ENCODE results near the gene CCDC30.

The CCDC30 gene

GRCh38 chr1:42450061-42450460 is 13.0 kb upstream of the CCDC30 start:
- H3K9ac ChIP-seq (ENCODE audit: low read length), result no peak overlapping the region
- TF ChIP-seq CTCF (IDR thresholded peaks at IDR 0.05; ENCODE audit: low read depth, low read length), result no peak
- no peak for TF ChIP-seq EZH2phosphoT487 (IDR thresholded peaks at IDR 0.05; ENCODE audit: low read depth)
- no peaks in the 10 kb centered on the region for H3K9me3 ChIP-seq (ENCODE audit: insufficient read depth, low read length)
- H4K20me1 ChIP-seq (ENCODE audit: insufficient read depth, low read length), result no peaks in the 10 kb centered on the region
- no peak overlapping the region for H2AFZ ChIP-seq (ENCODE audit: low read depth, low read length)
- H3K27me3 ChIP-seq (ENCODE audit: low read depth, low read length), result no peaks in the 10 kb centered on the region
- no peaks in the 10 kb centered on the region for H3K36me3 ChIP-seq (replicated peaks; ENCODE audit: low read depth, low read length)
- H3K79me2 ChIP-seq (ENCODE audit: low read length), result no peaks in the 10 kb centered on the region
- H3K4me1 ChIP-seq (ENCODE audit: low read length), result no peaks in the 10 kb centered on the region
- H3K27ac ChIP-seq (ENCODE audit: low read length), result no peak overlapping the region
- H3K4me3 ChIP-seq (ENCODE audit: low read length), result no peak overlapping the region
- H3K4me2 ChIP-seq (ENCODE audit: low read length), result no peak overlapping the region

- H3K4me2 ChIP-seq (ENCODE audit: low read length), result no peak overlapping the region
- H3K36me3 ChIP-seq (replicated peaks; ENCODE audit: low read depth, low read length), result peaks cover 6% of the 10 kb centered on the region
- H3K79me2 ChIP-seq (ENCODE audit: low read length), result peaks cover 16% of the 10 kb centered on the region
- no peak overlapping the region for H2AFZ ChIP-seq (ENCODE audit: low read depth, low read length)
- peaks cover 5% of the 10 kb centered on the region for H3K4me1 ChIP-seq (ENCODE audit: low read length)
- TF ChIP-seq EZH2phosphoT487 (IDR thresholded peaks at IDR 0.05; ENCODE audit: low read depth), result no peak
- no peak for TF ChIP-seq CTCF (IDR thresholded peaks at IDR 0.05; ENCODE audit: low read depth, low read length)
- H3K9ac ChIP-seq (ENCODE audit: low read length), result no peak overlapping the region
- H3K9me3 ChIP-seq (ENCODE audit: insufficient read depth, low read length), result no peaks in the 10 kb centered on the region
- no peaks in the 10 kb centered on the region for H4K20me1 ChIP-seq (ENCODE audit: insufficient read depth, low read length)
- no peaks in the 10 kb centered on the region for H3K27me3 ChIP-seq (ENCODE audit: low read depth, low read length)
- no peak overlapping the region for H3K4me3 ChIP-seq (ENCODE audit: low read length)
- no peak overlapping the region for H3K27ac ChIP-seq (ENCODE audit: low read length)
These were observed 9.7 kb upstream of the CCDC30 start for GRCh38 chr1:42453386-42453785.

GRCh38 chr1:42454403-42454802 is 8.7 kb upstream of the CCDC30 start:
- Histone ChIP-seq H3K9ac (ENCODE audit: low read length) (no peak overlapping the region), H3K36me3 (replicated peaks; ENCODE audit: low read depth, low read length) (peaks cover 12% of the 10 kb centered on the region), H3K9me3 (ENCODE audit: insufficient read depth, low read length) (no peaks in the 10 kb centered on the region), H3K79me2 (ENCODE audit: low read length) (peaks cover 16% of the 10 kb centered on the region), H3K4me2 (ENCODE audit: low read length) (no peak overlapping the region), H4K20me1 (ENCODE audit: insufficient read depth, low read length) (no peaks in the 10 kb centered on the region), H3K27ac (ENCODE audit: low read length) (no peak overlapping the region), H3K4me1 (ENCODE audit: low read length) (peaks cover 5% of the 10 kb centered on the region), H3K27me3 (ENCODE audit: low read depth, low read length) (no peaks in the 10 kb centered on the region), H2AFZ (ENCODE audit: low read depth, low read length) (no peak overlapping the region), H3K4me3 (ENCODE audit: low read length) (no peak overlapping the region)
- TF ChIP-seq CTCF (IDR thresholded peaks at IDR 0.05; ENCODE audit: low read depth, low read length) (no peak), EZH2phosphoT487 (IDR thresholded peaks at IDR 0.05; ENCODE audit: low read depth) (no peak)

- Histone ChIP-seq H3K4me2 (ENCODE audit: low read length) (peak within 1 kb of the TSS; percentile 93), H3K36me3 (replicated peaks; ENCODE audit: low read depth, low read length) (peaks cover 22% of the 10 kb centered on the region), H3K4me3 (ENCODE audit: low read length) (peak within 1 kb of the TSS; percentile 96), H2AFZ (ENCODE audit: low read depth, low read length) (peak within 1 kb of the TSS; percentile 82), H3K9me3 (ENCODE audit: insufficient read depth, low read length) (no peaks in the 10 kb centered on the region), H3K4me1 (ENCODE audit: low read length) (peaks cover 5% of the 10 kb centered on the region), H3K79me2 (ENCODE audit: low read length) (peaks cover 16% of the 10 kb centered on the region), H3K27ac (ENCODE audit: low read length) (peak within 1 kb of the TSS; percentile 66), H3K27me3 (ENCODE audit: low read depth, low read length) (no peaks in the 10 kb centered on the region), H4K20me1 (ENCODE audit: insufficient read depth, low read length) (no peaks in the 10 kb centered on the region), H3K9ac (ENCODE audit: low read length) (peak within 1 kb of the TSS; percentile 95)
- TF ChIP-seq EZH2phosphoT487 (IDR thresholded peaks at IDR 0.05; ENCODE audit: low read depth) (no peak), CTCF (IDR thresholded peaks at IDR 0.05; ENCODE audit: low read depth, low read length) (no peak)
These were observed 6.9 kb upstream of the CCDC30 start, which contains the start of the genes PPCS and ZMYND12 for GRCh38 chr1:42456010-42456753. Gene PPCS, plus strand, starts transcription at chr1:42456543. Its CDS starts 23 bp downstream, at chr1:42456566. Gene ZMYND12, minus strand, starts transcription at chr1:42456022. Its CDS starts 25 bp downstream, at chr1:42455997.
